NCI-H82 treated with DMSO at 0.1 percent for 48 hours (cell line): ENCODE data around the gene PAPOLA.

Experiments
- DNase-seq: peaks from one replicate; lab custom pipeline; 2025; ENCODE audit not compliant: unreplicated experiment; lab: John Stamatoyannopoulos, UW

The PAPOLA gene

GRCh38 chr14:96564389-96564788 lies 62.2 kb downstream of the PAPOLA start:
- DNase-seq = no peak

- no peak for DNase-seq
Observed at GRCh38 chr14:96565811-96566210, 63.6 kb downstream of the PAPOLA start.

GRCh38 chr14:96567289-96567899 lies 65.2 kb downstream of the PAPOLA start:
- no peak for DNase-seq

GRCh38 chr14:96568621-96569020 lies 66.4 kb downstream of the PAPOLA start:
- DNase-seq = no peak

GRCh38 chr14:96571311-96571710 lies 69.1 kb downstream of the PAPOLA start:
- no peak for DNase-seq

GRCh38 chr14:96573473-96574100 lies 71.4 kb downstream of the PAPOLA start:
- no peak for DNase-seq

GRCh38 chr14:96574171-96574632 lies 72.0 kb downstream of the PAPOLA start:
- DNase-seq = no peak

GRCh38 chr14:96574633-96575632 lies 72.8 kb downstream of the PAPOLA start:
- peak; percentile 93 for DNase-seq

GRCh38 chr14:96576359-96576758 lies 74.2 kb downstream of the PAPOLA start:
- DNase-seq = no peak

- no peak for DNase-seq
Observed at GRCh38 chr14:96576937-96577336, 74.8 kb downstream of the PAPOLA start.

- DNase-seq = no peak
Observed at GRCh38 chr14:96578619-96579018, 76.4 kb downstream of the PAPOLA start.

GRCh38 chr14:96579358-96579757 lies 77.2 kb downstream of the PAPOLA start:
- DNase-seq = no peak

GRCh38 chr14:96579855-96580254 lies 77.7 kb downstream of the PAPOLA start:
- no peak for DNase-seq

- no peak for DNase-seq
Observed at GRCh38 chr14:96580566-96580965, 78.4 kb downstream of the PAPOLA start.

GRCh38 chr14:96581026-96581425 lies 78.8 kb downstream of the PAPOLA start:
- DNase-seq = no peak

GRCh38 chr14:96581902-96582301 lies 79.7 kb downstream of the PAPOLA start:
- no peak for DNase-seq

GRCh38 chr14:96582411-96582961 lies 80.3 kb downstream of the PAPOLA start:
- no peak for DNase-seq

- no peak for DNase-seq
Observed at GRCh38 chr14:96582995-96583394, 80.8 kb downstream of the PAPOLA start.

GRCh38 chr14:96583569-96584041 lies 81.4 kb downstream of the PAPOLA start:
- no peak for DNase-seq

GRCh38 chr14:96584199-96584906 lies 82.2 kb downstream of the PAPOLA start:
- peak; percentile 55 for DNase-seq
